Inflammatory macrophage treated with lipopolysaccharide for 1 hour (primary cell): ENCODE measurements around the gene COG7.

ENCODE experiments used
- DNase-seq, 2 donors: peaks; one replicate each; pipeline ENCODE4 v3.0.0-alpha.2; 2020 to 2022

Gene COG7

GRCh38 chr16:23354246-23354645 is 98.7 kb downstream of the COG7 start:
- no peak for DNase-seq

- no peak for DNase-seq
These were observed 99.5 kb downstream of the COG7 start for GRCh38 chr16:23353440-23353839.

- no peak for DNase-seq
These were observed 101.6 kb downstream of the COG7 start for GRCh38 chr16:23351360-23351759.

GRCh38 chr16:23348579-23349469 is 104.2 kb downstream of the COG7 start:
- DNase-seq = no peak

GRCh38 chr16:23345237-23345636 is 107.8 kb downstream of the COG7 start:
- DNase-seq = no peak

GRCh38 chr16:23343643-23344612 is 109.1 kb downstream of the COG7 start:
- no peak for DNase-seq

GRCh38 chr16:23342083-23342640 is 110.8 kb downstream of the COG7 start:
- no peak for DNase-seq

- DNase-seq = no peak
These were observed 113.2 kb downstream of the COG7 start for GRCh38 chr16:23339787-23340186.
